ENCODE data around the gene PXMP2. TPM values are rescaled to one million over a fixed set of nuclear protein-coding genes. Genes with fewer than 3 reads are reported as not detected.

The PXMP2 gene
- 10 to 100 TPM; 11.3 to 12.8 TPM for total RNA-seq

- Mint-ChIP-seq H3K4me3 (peak within 1 kb of the TSS; percentile 79), H3K9me3 (no peaks in the 10 kb centered on the region), H3K27ac (peak within 1 kb of the TSS; percentile 66), H3K27me3 (ENCODE audit: low read depth) (no peaks in the 10 kb centered on the region), H3K4me1 (ENCODE audit: low read depth) (peaks cover 23% of the 10 kb centered on the region), H3K36me3 (ENCODE audit: low read depth) (peaks cover 10% of the 10 kb centered on the region)
- peak; percentile 96 for DNase-seq
- CTCF ChIA-PET = no interaction called here
- intact Hi-C loops (cut with micrococcal nuclease) = loop anchor here (1.0 to 2.0 kb wide), 7 partner anchors 23 to 443 kb away; partner anchors contain the start of genes CHFR, PGAM5, ZNF10 and ZNF140
Observed at GRCh38 chr12:132687211-132688164, at the start of gene PXMP2, which contains the start of gene POLE. Gene PXMP2, plus strand, starts transcription at chr12:132687587. Its CDS starts 84 bp downstream, at chr12:132687671. Gene POLE, minus strand, starts transcription at chr12:132687342. Its CDS starts 27 bp downstream, at chr12:132687315.

DNA sequence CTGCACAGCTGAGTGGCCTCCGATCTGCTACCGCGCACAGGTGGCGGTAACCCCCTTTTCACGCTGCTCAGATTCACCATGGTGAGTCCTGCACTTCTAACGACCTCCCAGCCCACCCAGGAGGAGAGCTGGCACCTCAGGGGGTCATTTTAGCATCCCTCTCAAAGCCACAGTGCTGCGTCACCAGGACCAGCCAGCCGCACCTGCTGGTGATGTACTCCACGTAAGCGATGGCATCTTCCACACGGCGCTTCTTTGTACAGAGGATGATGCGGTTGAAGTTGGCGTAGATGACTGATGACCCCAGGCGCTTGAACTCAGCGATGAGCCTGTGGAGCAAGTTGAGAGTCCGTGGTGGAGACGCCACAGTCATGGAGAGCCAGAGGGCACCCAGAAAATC is 49.6 kb upstream of the PXMP2 start:
- no peak for DNase-seq
- Mint-ChIP-seq H3K4me1 (ENCODE audit: low read depth) (no peaks in the 10 kb centered on the region), H3K36me3 (ENCODE audit: low read depth) (peaks cover 51% of the 10 kb centered on the region), H3K4me3 (no peak overlapping the region), H3K9me3 (no peaks in the 10 kb centered on the region), H3K27me3 (ENCODE audit: low read depth) (no peaks in the 10 kb centered on the region), H3K27ac (no peak overlapping the region)
- CTCF ChIA-PET = interaction anchor here (1.1 to 1.6 kb wide), 2 partner anchors 19 to 23 kb away, joined by 4 to 7 read pairs; no protein-coding TSS in a partner anchor
- intact Hi-C loops (cut with micrococcal nuclease) = loop anchor here (1.0 kb wide), 1 partner anchor 38 kb away; no protein-coding TSS in a partner anchor

DNA sequence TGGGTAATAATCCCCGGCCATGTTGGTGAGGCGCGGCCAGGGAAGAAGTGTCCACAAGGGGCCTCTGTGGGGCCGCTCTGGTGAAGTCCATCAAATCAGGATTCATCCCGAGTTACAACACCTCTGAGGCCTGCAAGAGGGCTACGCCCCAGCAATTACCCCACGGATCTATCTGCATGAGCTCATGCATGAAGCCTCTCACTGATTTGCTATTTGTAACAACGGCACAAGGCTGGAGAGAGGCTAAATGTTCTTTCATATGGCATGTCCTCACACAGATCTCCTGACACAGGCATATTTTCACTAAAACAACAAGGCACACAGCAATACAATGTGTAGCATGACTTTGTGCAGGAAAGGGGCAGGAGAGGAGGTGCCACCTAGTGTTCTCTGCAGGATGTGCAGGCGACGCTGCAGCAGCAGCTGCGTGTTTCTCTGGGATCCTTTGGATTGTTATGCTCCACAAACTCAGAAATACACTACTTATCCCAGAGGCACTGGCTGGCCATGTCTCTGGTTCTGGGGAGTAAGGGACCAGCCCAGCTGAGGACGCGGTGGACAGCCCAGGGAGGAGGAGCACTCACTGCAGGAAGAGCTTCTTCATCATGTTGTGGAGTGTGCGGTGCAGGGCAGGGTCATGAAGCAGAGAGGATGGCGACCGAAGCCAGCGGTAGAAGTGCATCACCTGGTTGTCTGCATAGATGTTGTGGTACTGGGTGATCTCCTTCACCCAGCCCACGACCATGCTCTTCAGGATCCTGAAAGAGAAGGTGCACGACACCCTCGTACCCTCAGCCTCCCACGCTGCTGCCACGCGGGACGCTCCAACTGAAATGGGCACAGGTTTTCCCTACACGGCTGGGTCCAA is 48.6 kb upstream of the PXMP2 start:
- Mint-ChIP-seq H3K36me3 (ENCODE audit: low read depth) (peaks cover 52% of the 10 kb centered on the region), H3K4me1 (ENCODE audit: low read depth) (no peaks in the 10 kb centered on the region), H3K9me3 (no peaks in the 10 kb centered on the region), H3K4me3 (no peak overlapping the region), H3K27ac (no peak overlapping the region), H3K27me3 (ENCODE audit: low read depth) (no peaks in the 10 kb centered on the region)
- CTCF ChIA-PET = interaction anchor here (0.7 to 1.6 kb wide), 3 partner anchors 9 to 24 kb away, joined by 4 to 7 read pairs (median 4); no protein-coding TSS in a partner anchor
- DNase-seq = no peak
- intact Hi-C loops (cut with micrococcal nuclease) = loop anchor here (1.0 kb wide), 1 partner anchor 38 kb away; no protein-coding TSS in a partner anchor

GRCh38 chr12:132639956-132640520 is 47.3 kb upstream of the PXMP2 start:
- no peaks in the 10 kb centered on the region for H3K4me1 Mint-ChIP-seq (ENCODE audit: low read depth)
- no peak for DNase-seq
- CTCF ChIA-PET = interaction anchor here (0.6 kb wide), 2 partner anchors 54 to 97 kb away, joined by 3 to 4 read pairs; no protein-coding TSS in a partner anchor
- intact Hi-C loops (cut with micrococcal nuclease) = no loop called here
- no peaks in the 10 kb centered on the region for H3K9me3 Mint-ChIP-seq
- peaks cover 45% of the 10 kb centered on the region for H3K36me3 Mint-ChIP-seq (ENCODE audit: low read depth)
- no peaks in the 10 kb centered on the region for H3K27me3 Mint-ChIP-seq (ENCODE audit: low read depth)
- H3K27ac Mint-ChIP-seq = no peak overlapping the region
- no peak overlapping the region for H3K4me3 Mint-ChIP-seq

- CTCF ChIA-PET = no interaction called here
- Mint-ChIP-seq H3K4me1 (ENCODE audit: low read depth) (no peaks in the 10 kb centered on the region), H3K36me3 (ENCODE audit: low read depth) (peaks cover 39% of the 10 kb centered on the region), H3K4me3 (no peak overlapping the region), H3K27me3 (ENCODE audit: low read depth) (no peaks in the 10 kb centered on the region), H3K9me3 (no peaks in the 10 kb centered on the region), H3K27ac (no peak overlapping the region)
- no peak for DNase-seq
- intact Hi-C loops (cut with micrococcal nuclease) = no loop called here
Observed at GRCh38 chr12:132640936-132641335, 46.5 kb upstream of the PXMP2 start.

DNA sequence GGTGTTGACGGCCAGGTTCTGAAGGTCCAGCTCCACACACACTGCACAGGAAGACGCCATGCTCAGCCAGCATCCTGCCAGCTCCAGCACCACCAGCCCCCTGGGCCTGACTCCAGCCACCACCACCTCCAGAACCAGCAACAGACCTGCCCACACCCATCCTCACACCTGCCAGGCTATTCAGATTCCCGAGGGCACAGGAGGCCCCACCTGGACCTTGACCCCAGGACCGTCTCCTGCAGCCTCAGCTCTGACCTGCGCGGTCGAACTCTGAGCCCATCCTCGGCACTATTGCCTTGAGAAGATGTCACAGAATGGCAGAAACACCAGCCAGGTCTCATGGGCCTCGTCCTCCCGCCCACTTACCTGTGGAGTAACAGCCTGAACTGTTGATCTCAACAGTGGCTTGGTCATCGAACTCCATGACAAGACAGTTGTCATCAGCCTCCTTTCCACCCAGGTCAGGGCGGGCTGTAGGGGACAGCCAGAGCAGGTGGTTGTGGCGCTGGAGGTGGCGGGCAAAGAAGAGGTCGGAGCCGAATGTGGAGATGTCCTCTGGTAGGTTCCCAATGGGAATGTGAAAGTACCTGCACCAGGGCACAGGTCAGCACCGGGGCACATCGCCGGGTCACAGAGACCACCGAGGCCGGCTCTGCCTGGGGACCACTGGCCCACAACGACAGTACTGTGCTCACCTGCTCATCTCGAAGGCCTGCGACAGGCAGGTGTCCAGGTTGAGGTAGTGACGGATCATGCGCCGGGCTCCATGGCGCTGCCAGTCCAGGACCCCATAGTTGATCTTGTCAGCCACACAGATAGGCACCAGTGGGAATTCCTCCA is 45.4 kb upstream of the PXMP2 start:
- CTCF ChIA-PET = no interaction called here
- H3K4me3 Mint-ChIP-seq = no peak overlapping the region
- no peak overlapping the region for H3K27ac Mint-ChIP-seq
- intact Hi-C loops (cut with micrococcal nuclease) = no loop called here
- H3K9me3 Mint-ChIP-seq = no peaks in the 10 kb centered on the region
- H3K27me3 Mint-ChIP-seq (ENCODE audit: low read depth) = no peaks in the 10 kb centered on the region
- peaks cover 42% of the 10 kb centered on the region for H3K36me3 Mint-ChIP-seq (ENCODE audit: low read depth)
- no peaks in the 10 kb centered on the region for H3K4me1 Mint-ChIP-seq (ENCODE audit: low read depth)
- no peak for DNase-seq

- H3K4me3 Mint-ChIP-seq = no peak overlapping the region
- CTCF ChIA-PET = no interaction called here
- no peaks in the 10 kb centered on the region for H3K9me3 Mint-ChIP-seq
- no peak overlapping the region for H3K27ac Mint-ChIP-seq
- no peaks in the 10 kb centered on the region for H3K4me1 Mint-ChIP-seq (ENCODE audit: low read depth)
- intact Hi-C loops (cut with micrococcal nuclease) = no loop called here
- no peaks in the 10 kb centered on the region for H3K27me3 Mint-ChIP-seq (ENCODE audit: low read depth)
- no peak for DNase-seq
- peaks cover 50% of the 10 kb centered on the region for H3K36me3 Mint-ChIP-seq (ENCODE audit: low read depth)
Observed at GRCh38 chr12:132642846-132643835, 44.2 kb upstream of the PXMP2 start.

DNA sequence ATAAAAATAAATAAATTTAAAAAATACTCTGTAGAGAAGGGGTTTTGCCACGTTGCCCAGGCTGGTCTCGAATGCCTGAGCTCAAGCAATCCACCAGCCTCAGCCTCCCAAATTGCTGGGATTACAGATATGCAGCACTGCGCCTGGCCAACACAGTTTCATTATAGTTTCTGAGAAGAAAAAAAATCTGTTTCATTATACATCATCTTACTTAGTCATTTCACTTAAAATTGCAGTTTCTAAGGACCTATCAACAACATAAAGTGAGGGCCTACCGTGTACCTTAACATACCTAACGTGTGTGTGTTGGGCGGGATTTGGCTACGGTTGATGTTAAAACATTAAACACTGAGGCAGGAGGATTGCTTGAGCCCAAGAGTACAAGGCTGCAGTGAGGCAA is 40.5 kb upstream of the PXMP2 start:
- Mint-ChIP-seq H3K36me3 (ENCODE audit: low read depth) (peaks cover 38% of the 10 kb centered on the region), H3K27me3 (ENCODE audit: low read depth) (no peaks in the 10 kb centered on the region), H3K9me3 (no peaks in the 10 kb centered on the region), H3K27ac (no peak overlapping the region), H3K4me1 (ENCODE audit: low read depth) (no peaks in the 10 kb centered on the region), H3K4me3 (no peak overlapping the region)
- no peak for DNase-seq
- intact Hi-C loops (cut with micrococcal nuclease) = no loop called here
- CTCF ChIA-PET = no interaction called here

- H3K4me3 Mint-ChIP-seq = no peak overlapping the region
- intact Hi-C loops (cut with micrococcal nuclease) = no loop called here
- H3K4me1 Mint-ChIP-seq (ENCODE audit: low read depth) = no peaks in the 10 kb centered on the region
- DNase-seq = no peak
- CTCF ChIA-PET = no interaction called here
- H3K9me3 Mint-ChIP-seq = no peaks in the 10 kb centered on the region
- H3K36me3 Mint-ChIP-seq (ENCODE audit: low read depth) = peaks cover 45% of the 10 kb centered on the region
- no peaks in the 10 kb centered on the region for H3K27me3 Mint-ChIP-seq (ENCODE audit: low read depth)
- H3K27ac Mint-ChIP-seq = no peak overlapping the region
Observed at GRCh38 chr12:132647858-132648257, 39.5 kb upstream of the PXMP2 start.

DNA sequence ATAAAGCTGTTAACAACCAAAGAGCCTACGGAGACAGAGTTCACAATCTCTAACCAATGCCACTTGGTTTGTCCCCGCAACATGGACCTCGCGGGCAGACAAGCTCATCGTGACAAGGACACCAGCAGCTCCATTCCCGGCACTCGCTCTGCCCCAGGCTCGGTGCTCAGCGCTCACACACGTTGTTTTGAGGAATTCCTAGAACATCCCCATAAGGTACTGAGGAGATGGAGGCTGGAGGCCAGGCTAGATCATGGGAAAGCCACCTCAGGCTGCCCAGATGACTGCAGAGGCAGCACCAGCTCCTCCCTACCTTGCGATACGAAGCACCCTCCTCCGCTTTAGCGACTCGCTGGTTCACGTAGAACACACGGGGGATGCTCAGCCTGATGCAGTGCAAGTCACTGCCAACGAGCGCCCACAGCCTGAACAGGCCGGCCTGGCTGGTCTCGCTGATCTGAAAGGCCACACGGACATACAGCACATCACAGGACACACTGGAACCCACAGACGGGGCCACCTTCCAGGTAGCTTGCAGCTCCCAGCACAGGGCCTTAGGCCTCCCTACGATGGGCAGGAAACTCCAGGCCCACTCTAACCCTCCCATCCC is 38.7 kb upstream of the PXMP2 start:
- Mint-ChIP-seq H3K36me3 (ENCODE audit: low read depth) (peaks cover 47% of the 10 kb centered on the region), H3K27ac (no peak overlapping the region), H3K4me1 (ENCODE audit: low read depth) (no peaks in the 10 kb centered on the region), H3K4me3 (no peak overlapping the region), H3K27me3 (ENCODE audit: low read depth) (no peaks in the 10 kb centered on the region), H3K9me3 (no peaks in the 10 kb centered on the region)
- intact Hi-C loops (cut with micrococcal nuclease) = no loop called here
- CTCF ChIA-PET = interaction anchor here (1.4 kb wide), 1 partner anchor 12 kb away, joined by 3 read pairs; no protein-coding TSS in a partner anchor
- no peak for DNase-seq

All from activated naive CD4-positive, alpha-beta T cell treated with anti-CD3 and anti-CD28 coated beads for 36 hours (primary cell).